ENCODE results near the gene OR2AE1. TPM values are rescaled to one million over a fixed set of nuclear protein-coding genes. Genes with fewer than 3 reads are reported as not detected.

OR2AE1 gene
- total RNA-seq, result under 1 TPM in 1 of 2 experiments, not detected in 1; 0.26 TPM
- polyA plus RNA-seq, result not detected

- H3K4me3 Mint-ChIP-seq, result no peak within 1 kb of the TSS
- H3K9me3 ChIP-seq (ENCODE audit: low read length), result no peaks in the 10 kb centered on the region
- no peaks in the 10 kb centered on the region for H3K4me1 ChIP-seq (ENCODE audit: insufficient read depth, low read length)
- H3K36me3 ChIP-seq (ENCODE audit: insufficient read depth, low read length), result no peaks in the 10 kb centered on the region
- no peaks in the 10 kb centered on the region for H3K27me3 Mint-ChIP-seq
- H3K27me3 ChIP-seq (ENCODE audit: insufficient read depth, low read length, poor library complexity, severe bottlenecking), result no peaks in the 10 kb centered on the region
- no peak for DNase-seq
- H3K36me3 Mint-ChIP-seq, result peaks cover 0 to 5% (median 2%) of the 10 kb centered on the region in 3 donors
- H3K27ac ChIP-seq (ENCODE audit: low read depth, low read length), result no peak within 1 kb of the TSS
- no peaks in the 10 kb centered on the region for H3K4me1 Mint-ChIP-seq
- ChIA-PET POLR2A (no interaction called here), CTCF (no interaction called here)
- no peak within 1 kb of the TSS for H3K27ac Mint-ChIP-seq
- H3K4me3 ChIP-seq (ENCODE audit: low read length), result no peak within 1 kb of the TSS
- no peaks in the 10 kb centered on the region for H3K9me3 Mint-ChIP-seq
These were observed at the start of gene OR2AE1 for GRCh38 chr7:99876933-99877332. Gene OR2AE1, minus strand, starts transcription at chr7:99877033. Its CDS starts 0 bp downstream, at chr7:99877033.

GRCh38 chr7:99926321-99926720 lies 49.5 kb upstream of the OR2AE1 start:
- no peaks in the 10 kb centered on the region for H3K9me3 Mint-ChIP-seq
- no peak overlapping the region for H3K27ac Mint-ChIP-seq
- H3K27me3 Mint-ChIP-seq, result peaks cover 30 to 48% of the 10 kb centered on the region in 2 donors
- Histone ChIP-seq H3K27ac (ENCODE audit: low read depth, low read length) (no peak overlapping the region), H3K9me3 (ENCODE audit: low read length) (no peaks in the 10 kb centered on the region), H3K4me1 (ENCODE audit: insufficient read depth, low read length) (peaks cover 16% of the 10 kb centered on the region), H3K4me3 (ENCODE audit: low read length) (no peak overlapping the region), H3K36me3 (ENCODE audit: insufficient read depth, low read length) (no peaks in the 10 kb centered on the region), H3K27me3 (ENCODE audit: insufficient read depth, low read length, poor library complexity, severe bottlenecking) (no peaks in the 10 kb centered on the region)
- no peak for DNase-seq
- peaks cover 11 to 24% (median 20%) of the 10 kb centered on the region in 3 donors for H3K4me1 Mint-ChIP-seq
- ChIA-PET CTCF (no interaction called here), POLR2A (no interaction called here)
- peaks cover 0 to 8% (median 5%) of the 10 kb centered on the region in 3 donors for H3K36me3 Mint-ChIP-seq
- no peak overlapping the region for H3K4me3 Mint-ChIP-seq

GRCh38 chr7:99923200-99923599 lies 46.4 kb upstream of the OR2AE1 start:
- CTCF ChIA-PET, result interaction anchor here (1.1 to 2.0 kb wide), 2 partner anchors 10 to 207 kb away, joined by 3 to 6 read pairs; no protein-coding TSS in a partner anchor
- peaks cover 17% of the 10 kb centered on the region for H3K4me1 ChIP-seq (ENCODE audit: insufficient read depth, low read length)
- Mint-ChIP-seq H3K4me3 (peak overlapping the region in 2 of 7 donors; percentile 0 to 6), H3K9me3 (no peaks in the 10 kb centered on the region), H3K4me1 (peaks cover 14 to 24% (median 21%) of the 10 kb centered on the region in 3 donors), H3K27me3 (peaks cover 20 to 26% of the 10 kb centered on the region in 2 donors), H3K36me3 (peaks cover 0 to 14% (median 8%) of the 10 kb centered on the region in 3 donors), H3K27ac (peak overlapping the region in 1 of 8 donors; percentile 29)
- POLR2A ChIA-PET, result interaction anchor here (0.7 kb wide), 1 partner anchor 24 kb away, joined by 3 read pairs; no protein-coding TSS in a partner anchor
- H3K4me3 ChIP-seq (ENCODE audit: low read length), result no peak overlapping the region
- H3K27ac ChIP-seq (ENCODE audit: low read depth, low read length), result no peak overlapping the region
- no peaks in the 10 kb centered on the region for H3K36me3 ChIP-seq (ENCODE audit: insufficient read depth, low read length)
- DNase-seq, result no peak
- no peaks in the 10 kb centered on the region for H3K27me3 ChIP-seq (ENCODE audit: insufficient read depth, low read length, poor library complexity, severe bottlenecking)
- no peaks in the 10 kb centered on the region for H3K9me3 ChIP-seq (ENCODE audit: low read length)

- Histone ChIP-seq H3K4me3 (ENCODE audit: low read length) (peak overlapping the region; percentile 97), H3K4me1 (ENCODE audit: insufficient read depth, low read length) (peaks cover 46% of the 10 kb centered on the region), H3K9me3 (ENCODE audit: low read length) (no peaks in the 10 kb centered on the region), H3K27me3 (ENCODE audit: insufficient read depth, low read length, poor library complexity, severe bottlenecking) (no peaks in the 10 kb centered on the region), H3K36me3 (ENCODE audit: insufficient read depth, low read length) (peaks cover 18% of the 10 kb centered on the region), H3K27ac (ENCODE audit: low read depth, low read length) (peak overlapping the region; percentile 94)
- ChIA-PET CTCF (interaction anchor here (0.9 to 2.7 kb wide), 9 partner anchors 10 to 213 kb away, joined by 3 to 17 read pairs (median 5); partner anchors contain the start of genes GJC3, MBLAC1 and ZKSCAN1), POLR2A (interaction anchor here (0.9 to 2.7 kb wide), 5 partner anchors 9 to 509 kb away, joined by 3 to 13 read pairs (median 9); partner anchors contain the start of genes AP4M1, ATP5MF, GJC3 and MCM7)
- Mint-ChIP-seq H3K9me3 (no peaks in the 10 kb centered on the region), H3K4me1 (peaks cover 41 to 50% (median 49%) of the 10 kb centered on the region in 3 donors), H3K4me3 (peak overlapping the region; percentile 92 to 98 (median 96)), H3K36me3 (peaks cover 4 to 40% (median 8%) of the 10 kb centered on the region in 3 donors), H3K27me3 (peaks cover 4 to 7% of the 10 kb centered on the region in 2 donors), H3K27ac (peak overlapping the region; percentile 93 to 99 (median 98))
- no peak for DNase-seq
These were observed 43.3 kb upstream of the OR2AE1 start for GRCh38 chr7:99920149-99920548.

GRCh38 chr7:99919814-99920112 lies 42.9 kb upstream of the OR2AE1 start:
- H3K36me3 ChIP-seq (ENCODE audit: insufficient read depth, low read length), result peaks cover 19% of the 10 kb centered on the region
- peak overlapping the region; percentile 97 for H3K4me3 ChIP-seq (ENCODE audit: low read length)
- peaks cover 43 to 54% (median 52%) of the 10 kb centered on the region in 3 donors for H3K4me1 Mint-ChIP-seq
- H3K9me3 Mint-ChIP-seq, result no peaks in the 10 kb centered on the region
- CTCF ChIA-PET, result interaction anchor here (0.8 to 2.7 kb wide), 11 partner anchors 10 to 213 kb away, joined by 3 to 17 read pairs (median 4); partner anchors contain the start of genes GJC3, MBLAC1, ZKSCAN1 and ZSCAN21
- peak overlapping the region; percentile 92 to 98 (median 96) for H3K4me3 Mint-ChIP-seq
- H3K36me3 Mint-ChIP-seq, result peaks cover 4 to 42% (median 8%) of the 10 kb centered on the region in 3 donors
- peaks cover 2 to 7% of the 10 kb centered on the region in 2 donors for H3K27me3 Mint-ChIP-seq
- H3K27ac ChIP-seq (ENCODE audit: low read depth, low read length), result peak overlapping the region; percentile 94
- H3K27ac Mint-ChIP-seq, result peak overlapping the region; percentile 93 to 99 (median 98)
- no peaks in the 10 kb centered on the region for H3K9me3 ChIP-seq (ENCODE audit: low read length)
- peaks cover 48% of the 10 kb centered on the region for H3K4me1 ChIP-seq (ENCODE audit: insufficient read depth, low read length)
- DNase-seq, result no peak
- POLR2A ChIA-PET, result interaction anchor here (0.6 to 2.7 kb wide), 9 partner anchors 10 to 510 kb away, joined by 3 to 13 read pairs (median 7); partner anchors contain the start of genes AP4M1, ATP5MF, GJC3 and MCM7
- no peaks in the 10 kb centered on the region for H3K27me3 ChIP-seq (ENCODE audit: insufficient read depth, low read length, poor library complexity, severe bottlenecking)

GRCh38 chr7:99918959-99919813 lies 42.4 kb upstream of the OR2AE1 start, which contains the start of gene TRIM4:
Gene TRIM4, minus strand, starts transcription at chr7:99919530. Its CDS starts 129 bp downstream, at chr7:99919401.
- H3K4me1 Mint-ChIP-seq, result peaks cover 47 to 59% (median 57%) of the 10 kb centered on the region in 3 donors
- CTCF ChIA-PET, result interaction anchor here (0.8 to 2.7 kb wide), 17 partner anchors 10 to 214 kb away, joined by 3 to 17 read pairs (median 3); partner anchors contain the start of genes GJC3, MBLAC1, ZKSCAN1 and ZSCAN21
- H3K36me3 ChIP-seq (ENCODE audit: insufficient read depth, low read length), result peaks cover 19% of the 10 kb centered on the region

GRCh38 chr7:99910976-99911375 lies 34.1 kb upstream of the OR2AE1 start:
- Mint-ChIP-seq H3K9me3 (no peaks in the 10 kb centered on the region), H3K4me3 (no peak overlapping the region), H3K4me1 (peaks cover 45 to 78% (median 67%) of the 10 kb centered on the region in 3 donors), H3K27ac (peak overlapping the region in 1 of 8 donors; percentile 8), H3K36me3 (peaks cover 0 to 77% (median 14%) of the 10 kb centered on the region in 3 donors), H3K27me3 (no peaks in the 10 kb centered on the region)
- CTCF ChIA-PET, result interaction anchor here (4.7 kb wide), 1 partner anchor 79 kb away, joined by 51 read pairs; no protein-coding TSS in a partner anchor
- Histone ChIP-seq H3K27me3 (ENCODE audit: insufficient read depth, low read length, poor library complexity, severe bottlenecking) (no peaks in the 10 kb centered on the region), H3K9me3 (ENCODE audit: low read length) (no peaks in the 10 kb centered on the region), H3K4me3 (ENCODE audit: low read length) (no peak overlapping the region), H3K36me3 (ENCODE audit: insufficient read depth, low read length) (peaks cover 26% of the 10 kb centered on the region), H3K4me1 (ENCODE audit: insufficient read depth, low read length) (peaks cover 25% of the 10 kb centered on the region), H3K27ac (ENCODE audit: low read depth, low read length) (no peak overlapping the region)
- POLR2A ChIA-PET, result no interaction called here
- no peak for DNase-seq

More at GRCh38 chr7:99918959-99919813, 42.4 kb upstream of the OR2AE1 start, which contains the start of gene TRIM4:
- peaks cover 0 to 6% of the 10 kb centered on the region in 2 donors for H3K27me3 Mint-ChIP-seq
- peak within 1 kb of the TSS; percentile 97 for H3K4me3 ChIP-seq (ENCODE audit: low read length)
- POLR2A ChIA-PET, result interaction anchor here (0.6 to 2.7 kb wide), 10 partner anchors 10 to 510 kb away, joined by 3 to 18 read pairs (median 8); partner anchors contain the start of genes AP4M1, ATP5MF, GJC3 and MCM7
- peak within 1 kb of the TSS; percentile 93 to 99 (median 98) for H3K27ac Mint-ChIP-seq
- H3K27me3 ChIP-seq (ENCODE audit: insufficient read depth, low read length, poor library complexity, severe bottlenecking), result no peaks in the 10 kb centered on the region
- peak within 1 kb of the TSS; percentile 92 to 98 (median 96) for H3K4me3 Mint-ChIP-seq
- H3K9me3 ChIP-seq (ENCODE audit: low read length), result no peaks in the 10 kb centered on the region
- peak; percentile 78 to 92 (median 88) for DNase-seq
- peaks cover 4 to 45% (median 8%) of the 10 kb centered on the region in 3 donors for H3K36me3 Mint-ChIP-seq
- H3K27ac ChIP-seq (ENCODE audit: low read depth, low read length), result peak within 1 kb of the TSS; percentile 94
- H3K4me1 ChIP-seq (ENCODE audit: insufficient read depth, low read length), result peaks cover 48% of the 10 kb centered on the region
- H3K9me3 Mint-ChIP-seq, result no peaks in the 10 kb centered on the region

Measured in CD8-positive, alpha-beta memory T cell (primary cell).